IMR-90 (cell line): ENCODE measurements around the gene OPHN1. TPM values are rescaled to one million over a fixed set of nuclear protein-coding genes. Genes with fewer than 3 reads are reported as not detected.

Experiments
- ATAC-seq: fragments of 200-7000 bp; cut with Tn5 transposase; 2 replicates; pipeline ENCODE4 v1.9.1; 2020; ENCODE audit warnings: low read depth, mild to moderate bottlenecking, moderate library complexity
- BruUV-seq: library from RNA; stranded (reverse); fragments of 400-500 nt; replicated peaks from 2 replicates; lab custom pipeline; 2021; lab: Mats Ljungman, UMichigan
- CTCF ChIA-PET: fragments of 300-600 bp; formaldehyde crosslinking; extraction: SDS; loops from one replicate; lab custom pipeline; 2021; ENCODE audit warnings: antibody characterized with exemption; lab: Yijun Ruan, JAX
- POLR2A ChIA-PET: fragments of 300-600 bp; sonication (Branson Sonifier 250); formaldehyde crosslinking; loops from one replicate; lab custom pipeline; 2022; ENCODE audit warnings: antibody characterized with exemption; ENCODE audit not compliant: unreplicated experiment; lab: Charles Lee
- DNase-seq: peaks from one replicate; pipeline ENCODE4 v3.0.0; 2013
- H2AFZ ChIP-seq: replicated peaks from 2 replicates; pipeline ENCODE3; 2013; ENCODE audit warnings: low read length, mild to moderate bottlenecking; ENCODE audit not compliant: poor library complexity
- H2AK5ac ChIP-seq: 2 replicates; pipeline ENCODE4 v1.6.1; 2013; ENCODE audit warnings: low read depth, low read length, inconsistent platforms
- H2AK9ac ChIP-seq: replicated peaks from 2 replicates; pipeline ENCODE3; 2013; ENCODE audit warnings: mild to moderate bottlenecking, low read depth, low read length, moderate library complexity; ENCODE audit not compliant: poor library complexity
- H2BK120ac ChIP-seq: 2 replicates; pipeline ENCODE4 v1.6.1; 2013; ENCODE audit warnings: low read depth, low read length, inconsistent platforms
- H2BK15ac ChIP-seq: 3 replicates; pipeline ENCODE4 v1.6.1; 2013; ENCODE audit warnings: low read depth, low read length, inconsistent platforms
- H2BK20ac ChIP-seq: 2 replicates; pipeline ENCODE4 v1.6.1; 2013; ENCODE audit warnings: low read depth, mild to moderate bottlenecking, inconsistent platforms, low read length, moderate library complexity
- H2BK5ac ChIP-seq: 2 replicates; pipeline ENCODE4 v1.6.1; 2013; ENCODE audit warnings: mild to moderate bottlenecking, low read depth, low read length, inconsistent platforms; ENCODE audit not compliant: poor library complexity, severe bottlenecking
- H3K14ac ChIP-seq: replicated peaks from 2 replicates; pipeline ENCODE4 v1.6.1; 2013; ENCODE audit warnings: low read depth, low read length, inconsistent platforms
- H3K18ac ChIP-seq: 2 replicates; pipeline ENCODE4 v1.6.1; 2013; ENCODE audit warnings: low read depth, low read length, control low read depth
- H3K23ac ChIP-seq: 2 replicates; pipeline ENCODE4 v1.6.1; 2013; ENCODE audit warnings: low read depth, low read length, inconsistent platforms
- H3K27ac ChIP-seq: 2 replicates; pipeline ENCODE4 v1.5.1; 2013; ENCODE audit warnings: mild to moderate bottlenecking, control low read depth, low read length; ENCODE audit not compliant: insufficient read depth
- H3K27me3 ChIP-seq: 2 replicates; pipeline ENCODE4 v1.6.1; 2013; ENCODE audit warnings: low read length; ENCODE audit not compliant: control insufficient read depth, insufficient read depth
- H3K36me3 ChIP-seq: 2 replicates; pipeline ENCODE4 v1.6.1; 2013; ENCODE audit warnings: low read length, mixed read lengths; ENCODE audit not compliant: control insufficient read depth, insufficient read depth
- H3K4ac ChIP-seq: 2 replicates; pipeline ENCODE4 v1.6.1; 2013; ENCODE audit warnings: low read depth, low read length, inconsistent platforms
- H3K4me1 ChIP-seq: 2 replicates; pipeline ENCODE4 v1.6.1; 2013; ENCODE audit warnings: low read length, mixed read lengths; ENCODE audit not compliant: control insufficient read depth, insufficient read depth
- H3K4me2 ChIP-seq: 2 replicates; pipeline ENCODE4 v1.6.1; 2013; ENCODE audit warnings: low read depth, mild to moderate bottlenecking, control low read depth, low read length, moderate library complexity
- H3K4me3 ChIP-seq: 2 replicates; pipeline ENCODE4 v1.5.1; 2013; ENCODE audit warnings: low read depth, mild to moderate bottlenecking, control low read depth, low read length, moderate library complexity; ENCODE audit not compliant: insufficient read depth
- H3K56ac ChIP-seq: 2 replicates; pipeline ENCODE4 v1.6.1; 2013; ENCODE audit warnings: low read length, inconsistent platforms; ENCODE audit not compliant: insufficient read depth; ENCODE audit errors: extremely low read depth
- H3K79me1 ChIP-seq, 2 experiments: 2 replicates each; pipeline ENCODE4 v1.6.1; 2013; ENCODE audit warnings: low read length in 2 of 2, inconsistent platforms in 1 of 2, low read depth in 1 of 2
- H3K9ac ChIP-seq: 2 replicates; pipeline ENCODE4 v1.6.1; 2013; ENCODE audit warnings: low read depth, low read length, control low read depth
- H3K9me1 ChIP-seq: 2 replicates; pipeline ENCODE4 v1.6.1; 2013; ENCODE audit warnings: low read length, inconsistent platforms; ENCODE audit not compliant: insufficient read depth
- H3K9me3 ChIP-seq: 2 replicates; pipeline ENCODE4 v1.6.1; 2013; ENCODE audit warnings: low read length; ENCODE audit not compliant: control insufficient read depth, insufficient read depth
- H4K20me1 ChIP-seq: 2 replicates; pipeline ENCODE4 v1.6.1; 2013; ENCODE audit warnings: low read length, inconsistent platforms; ENCODE audit not compliant: insufficient read depth
- H4K5ac ChIP-seq: 2 replicates; pipeline ENCODE4 v1.6.1; 2013; ENCODE audit warnings: mild to moderate bottlenecking, low read depth, low read length, control low read depth
- H4K8ac ChIP-seq, 2 experiments: 2 replicates each; pipeline ENCODE4 v1.6.1; 2013; ENCODE audit warnings: low read depth in 2 of 2, low read length in 2 of 2, control low read depth in 1 of 2, inconsistent platforms in 1 of 2
- H4K91ac ChIP-seq: 2 replicates; pipeline ENCODE4 v1.6.1; 2013; ENCODE audit warnings: low read depth, low read length, inconsistent platforms; ENCODE audit not compliant: insufficient read depth
- BHLHE40 ChIP-seq: fragments of 150-350 bp; IDR thresholded peaks from 2 replicates; pipeline ENCODE4 v1.6.1; 2016; ENCODE audit warnings: mild to moderate bottlenecking, low read depth, low read length
- CEBPB ChIP-seq: IDR thresholded peaks from 2 replicates; pipeline ENCODE4 v1.6.1; 2012; ENCODE audit warnings: low read depth, low read length, improper control_type of control experiment
- CHD1 ChIP-seq: IDR thresholded peaks from 2 replicates; pipeline ENCODE4 v1.6.1; 2012; ENCODE audit warnings: low read depth, low read length, improper control_type of control experiment
- NFE2L2 ChIP-seq: fragments of 150-350 bp; IDR thresholded peaks from 2 replicates; pipeline ENCODE4 v1.6.1; 2016; ENCODE audit warnings: low read depth, mild to moderate bottlenecking, low read length
- WGBS, 2 experiments: methylation state at CpG; one replicate each; pipeline versions ENCODE4 v1.1.5 to v1.1.7; 2013; ENCODE audit warnings: missing lambda C conversion rate in 2 of 2; ENCODE audit not compliant: insufficient read length in 1 of 2; ENCODE audit errors: extremely low coverage in 2 of 2; 5-methylcytosine and 5-hydroxymethylcytosine counted together
- dilution Hi-C: fragments of 300-500 bp; cut with HindIII; formaldehyde crosslinking; loops from one replicate; pipeline ENCODE4 v1.14.3; 2018; ENCODE audit warnings: low sequenced_read_pairs; ENCODE audit not compliant: unreplicated experiment
- in situ Hi-C: fragments of 300-500 bp; cut with MboI; formaldehyde crosslinking; loops from 3 replicates; pipeline ENCODE4 v1.14.3; 2019; ENCODE audit warnings: low sequenced_read_pairs, inconsistent platforms, mixed read lengths
- intact Hi-C: fragments of 100-400 bp; cut with micrococcal nuclease; formaldehyde crosslinking; loops from 2 replicates; pipeline ENCODE4 v1.10.0; 2022
- polyA plus RNA-seq, 3 experiments: library from polyadenylated mRNA; depleted of rRNA; stranded (reverse); fragments of >200 nt; gene quantifications; 2 replicates each; pipeline ENCODE4 v1.2.3, GENCODE V29; 2012; ENCODE audit warnings: low replicate concordance in 1 of 3
- total RNA-seq: library from RNA; depleted of rRNA; stranded (reverse); fragments of >200 nt; gene quantifications from 2 replicates; pipeline ENCODE4 v1.2.3, GENCODE V29; 2012
- TF ChIP-seq, protein P1 (sequence below): conservative IDR thresholded peaks from 2 replicates; pipeline ENCODE4 v1.5.1; 2012; ENCODE audit warnings: mild to moderate bottlenecking, low read depth, low read length, improper control_type of control experiment

Gene OPHN1
- total and polyA plus RNA-seq, 2 of the 4 experiments (the other 2 are of a cell fraction) = 4.0 to 13.1 TPM

GRCh38 chrX:68254738-68255645, 178.3 kb downstream of the OPHN1 start:
- Histone ChIP-seq H3K4ac (no peak overlapping the region), H2AK5ac (no peak overlapping the region), H3K14ac (no peak overlapping the region), H2BK15ac (no peak overlapping the region), H3K27me3 (no peaks in the 10 kb centered on the region), H2AK9ac (no peak overlapping the region), H3K56ac (no peak overlapping the region), H3K9me3 (no peaks in the 10 kb centered on the region), H3K18ac (no peak overlapping the region), H3K23ac (no peak overlapping the region), H4K20me1 (no peaks in the 10 kb centered on the region), H2BK5ac (no peak overlapping the region), H4K5ac (no peak overlapping the region), H3K4me2 (no peak overlapping the region), H3K9me1 (no peaks in the 10 kb centered on the region; the same call in 1 of the 2 replicates), H4K91ac (no peak overlapping the region), H3K36me3 (no peaks in the 10 kb centered on the region), H2BK20ac (no peak overlapping the region), H3K4me1 (no peaks in the 10 kb centered on the region), H3K27ac (no peak overlapping the region), H2AFZ (no peak overlapping the region), H3K4me3 (no peak overlapping the region), H3K9ac (no peak overlapping the region), H3K79me1 (no peaks in the 10 kb centered on the region), H4K8ac (no peak overlapping the region), H2BK120ac (no peak overlapping the region)
- in situ Hi-C loops = no loop called here
- TF ChIP-seq NFE2L2 (no peak), BHLHE40 (no peak), CHD1 (no peak), CEBPB (no peak)
- TF ChIP-seq, protein P1, sequence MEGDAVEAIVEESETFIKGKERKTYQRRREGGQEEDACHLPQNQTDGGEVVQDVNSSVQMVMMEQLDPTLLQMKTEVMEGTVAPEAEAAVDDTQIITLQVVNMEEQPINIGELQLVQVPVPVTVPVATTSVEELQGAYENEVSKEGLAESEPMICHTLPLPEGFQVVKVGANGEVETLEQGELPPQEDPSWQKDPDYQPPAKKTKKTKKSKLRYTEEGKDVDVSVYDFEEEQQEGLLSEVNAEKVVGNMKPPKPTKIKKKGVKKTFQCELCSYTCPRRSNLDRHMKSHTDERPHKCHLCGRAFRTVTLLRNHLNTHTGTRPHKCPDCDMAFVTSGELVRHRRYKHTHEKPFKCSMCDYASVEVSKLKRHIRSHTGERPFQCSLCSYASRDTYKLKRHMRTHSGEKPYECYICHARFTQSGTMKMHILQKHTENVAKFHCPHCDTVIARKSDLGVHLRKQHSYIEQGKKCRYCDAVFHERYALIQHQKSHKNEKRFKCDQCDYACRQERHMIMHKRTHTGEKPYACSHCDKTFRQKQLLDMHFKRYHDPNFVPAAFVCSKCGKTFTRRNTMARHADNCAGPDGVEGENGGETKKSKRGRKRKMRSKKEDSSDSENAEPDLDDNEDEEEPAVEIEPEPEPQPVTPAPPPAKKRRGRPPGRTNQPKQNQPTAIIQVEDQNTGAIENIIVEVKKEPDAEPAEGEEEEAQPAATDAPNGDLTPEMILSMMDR = no peak
- intact Hi-C loops = no loop called here
- ChIA-PET POLR2A (no interaction called here), CTCF (no interaction called here)
- 100% methylated on average over 1 of the region's 11 CpGs; no CpG with 5 or more reads in 1 of the 2 experiments for WGBS, 2 experiments
- dilution Hi-C loops = no loop called here
- no TSS peak for BruUV-seq
- ATAC-seq (no peak), DNase-seq (peak; percentile 3)
